Astrocyte of the hippocampus (primary cell): Measurements from ENCODE around the gene HECA.
"Not testable (repeated sequence)": the region's sequence is repeated elsewhere in the genome, so short reads cannot be mapped to it uniquely, and the experiment has no call there.

ENCODE experiments used
- DNase-seq: peaks from one replicate; pipeline ENCODE4 v3.0.0; 2011; ENCODE audit warnings: low read depth, low spot score

Gene HECA

GRCh38 chr6:139205843-139206242, 71.0 kb downstream of the HECA start:
- no peak for DNase-seq

- DNase-seq = not testable (repeated sequence)
Observed at GRCh38 chr6:139210766-139211165, 75.9 kb downstream of the HECA start.

- not testable (repeated sequence) for DNase-seq
Observed at GRCh38 chr6:139212460-139212859, 77.6 kb downstream of the HECA start.

GRCh38 chr6:139219271-139219729, 84.4 kb downstream of the HECA start:
- peak; percentile 97 for DNase-seq

GRCh38 chr6:139219746-139220145, 84.9 kb downstream of the HECA start:
- no peak for DNase-seq

- not testable (repeated sequence) for DNase-seq
Observed at GRCh38 chr6:139228387-139228786, 93.5 kb downstream of the HECA start.
